ENCODE measurements around the gene SULT1A1.
"Not testable (repeated sequence)": the region's sequence is repeated elsewhere in the genome, so short reads cannot be mapped to it uniquely, and the experiment has no call there.

DNA sequence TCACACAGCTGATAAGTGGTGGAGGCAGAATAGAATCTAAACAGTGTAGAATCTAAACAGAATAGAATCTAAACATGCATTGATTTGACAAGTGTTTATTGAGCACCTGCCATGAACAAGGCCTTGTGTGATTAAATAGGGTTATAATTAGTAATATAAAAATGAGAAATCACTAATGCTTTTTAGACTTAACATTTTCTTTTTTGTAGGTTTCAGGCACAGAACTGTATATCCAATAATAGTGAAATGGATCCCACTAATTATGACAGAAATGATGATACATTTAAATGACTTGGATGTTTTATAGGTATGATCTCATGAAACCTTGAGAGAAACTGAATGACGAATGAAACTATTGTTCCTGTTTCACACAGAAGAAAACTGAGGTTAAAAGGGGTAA, 27.9 kb upstream of the SULT1A1 start, which contains the start of gene NPIPB8:
- TF ChIP-seq ZNF544 (tag by site-specific recombination; IDR thresholded peaks at IDR 0.05); YY1 (tag by site-specific recombination; IDR thresholded peaks at IDR 0.05); TCF7L2 (IDR thresholded peaks at IDR 0.05; ENCODE audit: borderline replicate concordance, low read depth, low read length): not testable (repeated sequence)
- TF ChIP-seq, protein P1, sequence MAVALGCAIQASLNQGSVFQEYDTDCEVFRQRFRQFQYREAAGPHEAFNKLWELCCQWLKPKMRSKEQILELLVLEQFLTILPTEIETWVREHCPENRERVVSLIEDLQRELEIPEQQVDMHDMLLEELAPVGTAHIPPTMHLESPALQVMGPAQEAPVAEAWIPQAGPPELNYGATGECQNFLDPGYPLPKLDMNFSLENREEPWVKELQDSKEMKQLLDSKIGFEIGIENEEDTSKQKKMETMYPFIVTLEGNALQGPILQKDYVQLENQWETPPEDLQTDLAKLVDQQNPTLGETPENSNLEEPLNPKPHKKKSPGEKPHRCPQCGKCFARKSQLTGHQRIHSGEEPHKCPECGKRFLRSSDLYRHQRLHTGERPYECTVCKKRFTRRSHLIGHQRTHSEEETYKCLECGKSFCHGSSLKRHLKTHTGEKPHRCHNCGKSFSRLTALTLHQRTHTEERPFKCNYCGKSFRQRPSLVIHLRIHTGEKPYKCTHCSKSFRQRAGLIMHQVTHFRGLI (tag by site-specific recombination; IDR thresholded peaks at IDR 0.05) = not testable (repeated sequence)
- TF ChIP-seq, protein P2, sequence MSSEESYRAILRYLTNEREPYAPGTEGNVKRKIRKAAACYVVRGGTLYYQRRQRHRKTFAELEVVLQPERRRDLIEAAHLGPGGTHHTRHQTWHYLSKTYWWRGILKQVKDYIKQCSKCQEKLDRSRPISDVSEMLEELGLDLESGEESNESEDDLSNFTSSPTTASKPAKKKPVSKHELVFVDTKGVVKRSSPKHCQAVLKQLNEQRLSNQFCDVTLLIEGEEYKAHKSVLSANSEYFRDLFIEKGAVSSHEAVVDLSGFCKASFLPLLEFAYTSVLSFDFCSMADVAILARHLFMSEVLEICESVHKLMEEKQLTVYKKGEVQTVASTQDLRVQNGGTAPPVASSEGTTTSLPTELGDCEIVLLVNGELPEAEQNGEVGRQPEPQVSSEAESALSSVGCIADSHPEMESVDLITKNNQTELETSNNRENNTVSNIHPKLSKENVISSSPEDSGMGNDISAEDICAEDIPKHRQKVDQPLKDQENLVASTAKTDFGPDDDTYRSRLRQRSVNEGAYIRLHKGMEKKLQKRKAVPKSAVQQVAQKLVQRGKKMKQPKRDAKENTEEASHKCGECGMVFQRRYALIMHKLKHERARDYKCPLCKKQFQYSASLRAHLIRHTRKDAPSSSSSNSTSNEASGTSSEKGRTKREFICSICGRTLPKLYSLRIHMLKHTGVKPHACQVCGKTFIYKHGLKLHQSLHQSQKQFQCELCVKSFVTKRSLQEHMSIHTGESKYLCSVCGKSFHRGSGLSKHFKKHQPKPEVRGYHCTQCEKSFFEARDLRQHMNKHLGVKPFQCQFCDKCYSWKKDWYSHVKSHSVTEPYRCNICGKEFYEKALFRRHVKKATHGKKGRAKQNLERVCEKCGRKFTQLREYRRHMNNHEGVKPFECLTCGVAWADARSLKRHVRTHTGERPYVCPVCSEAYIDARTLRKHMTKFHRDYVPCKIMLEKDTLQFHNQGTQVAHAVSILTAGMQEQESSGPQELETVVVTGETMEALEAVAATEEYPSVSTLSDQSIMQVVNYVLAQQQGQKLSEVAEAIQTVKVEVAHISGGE (tag by site-specific recombination; conservative IDR thresholded peaks at IDR 0.05; ENCODE audit: low read depth) = not testable (repeated sequence)
- TF ChIP-seq, protein P3, sequence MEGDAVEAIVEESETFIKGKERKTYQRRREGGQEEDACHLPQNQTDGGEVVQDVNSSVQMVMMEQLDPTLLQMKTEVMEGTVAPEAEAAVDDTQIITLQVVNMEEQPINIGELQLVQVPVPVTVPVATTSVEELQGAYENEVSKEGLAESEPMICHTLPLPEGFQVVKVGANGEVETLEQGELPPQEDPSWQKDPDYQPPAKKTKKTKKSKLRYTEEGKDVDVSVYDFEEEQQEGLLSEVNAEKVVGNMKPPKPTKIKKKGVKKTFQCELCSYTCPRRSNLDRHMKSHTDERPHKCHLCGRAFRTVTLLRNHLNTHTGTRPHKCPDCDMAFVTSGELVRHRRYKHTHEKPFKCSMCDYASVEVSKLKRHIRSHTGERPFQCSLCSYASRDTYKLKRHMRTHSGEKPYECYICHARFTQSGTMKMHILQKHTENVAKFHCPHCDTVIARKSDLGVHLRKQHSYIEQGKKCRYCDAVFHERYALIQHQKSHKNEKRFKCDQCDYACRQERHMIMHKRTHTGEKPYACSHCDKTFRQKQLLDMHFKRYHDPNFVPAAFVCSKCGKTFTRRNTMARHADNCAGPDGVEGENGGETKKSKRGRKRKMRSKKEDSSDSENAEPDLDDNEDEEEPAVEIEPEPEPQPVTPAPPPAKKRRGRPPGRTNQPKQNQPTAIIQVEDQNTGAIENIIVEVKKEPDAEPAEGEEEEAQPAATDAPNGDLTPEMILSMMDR (tag by site-specific recombination; IDR thresholded peaks at IDR 0.05) = not testable (repeated sequence)

All from HEK293 (cell line).